Left renal pelvis (tissue), 4 donors: ENCODE data around the gene OR51B4. TPM values are rescaled to one million over a fixed set of nuclear protein-coding genes. Genes with fewer than 3 reads are reported as not detected.
"Not testable (repeated sequence)": the region's sequence is repeated elsewhere in the genome, so short reads cannot be mapped to it uniquely, and the experiment has no call there.

Experiments used
- DNase-seq, 4 donors: peaks; one replicate each; pipeline ENCODE4 v3.0.0-alpha.2; 2013; ENCODE audit warnings: low read depth in 4 of 4, low spot score in 3 of 4
- polyA plus RNA-seq, 4 donors: library from polyadenylated mRNA; unstranded; fragments of 120-200 nt; gene quantifications; one replicate each; pipeline ENCODE4 v1.2.1, GENCODE V29; 2013; ENCODE audit not compliant: insufficient read length in 4 of 4

OR51B4 gene
- polyA plus RNA-seq, 4 donors = 0.26 to 0.38 TPM; not detected in 2

GRCh38 chr11:5276697-5277096 is 25.0 kb downstream of the OR51B4 start:
- DNase-seq = no peak

- no peak for DNase-seq
Measured at GRCh38 chr11:5275369-5276110, 26.2 kb downstream of the OR51B4 start.

GRCh38 chr11:5274395-5274794 is 27.4 kb downstream of the OR51B4 start:
- no peak for DNase-seq

GRCh38 chr11:5272395-5273017 is 29.2 kb downstream of the OR51B4 start:
- DNase-seq = no peak

- DNase-seq = no peak
Measured at GRCh38 chr11:5269715-5270147, 32.0 kb downstream of the OR51B4 start, which contains the start of gene HBE1. HBE1 (minus strand) TSS chr11:5269945; CDS start chr11:5269890, 55 bp downstream.

GRCh38 chr11:5267033-5267563 is 34.6 kb downstream of the OR51B4 start:
- DNase-seq = no peak

- DNase-seq = no peak
Measured at GRCh38 chr11:5266609-5267008, 35.1 kb downstream of the OR51B4 start.

- no peak for DNase-seq
Measured at GRCh38 chr11:5265832-5266231, 35.9 kb downstream of the OR51B4 start.

GRCh38 chr11:5258543-5259262 is 43.0 kb downstream of the OR51B4 start:
- DNase-seq = no peak

- DNase-seq = no peak
Measured at GRCh38 chr11:5257296-5257695, 44.5 kb downstream of the OR51B4 start.

- DNase-seq = not testable (repeated sequence)
Measured at GRCh38 chr11:5254646-5255413, 46.9 kb downstream of the OR51B4 start, which contains the start of gene HBG2. HBG2 (minus strand) TSS chr11:5254781; CDS start chr11:5254728, 53 bp downstream.

GRCh38 chr11:5254023-5254422 is 47.7 kb downstream of the OR51B4 start:
- DNase-seq = not testable (repeated sequence)

GRCh38 chr11:5253440-5253839 is 48.3 kb downstream of the OR51B4 start:
- DNase-seq = not testable (repeated sequence)

- DNase-seq = no peak
Measured at GRCh38 chr11:5252919-5253265, 48.9 kb downstream of the OR51B4 start.

GRCh38 chr11:5252192-5252918 is 49.4 kb downstream of the OR51B4 start:
- DNase-seq = no peak

GRCh38 chr11:5251746-5252145 is 50.0 kb downstream of the OR51B4 start:
- no peak for DNase-seq
